GM18517 (cell line): ENCODE measurements around the gene PLXND1.
"Not testable (repeated sequence)": the region's sequence is repeated elsewhere in the genome, so short reads cannot be mapped to it uniquely, and the experiment has no call there.

ENCODE experiments used
- ATAC-seq: cut with Tn5 transposase; IDR thresholded peaks from one replicate; pipeline ENCODE4 v1.9.1; 2021; ENCODE audit warnings: mild to moderate bottlenecking, moderate library complexity; ENCODE audit not compliant: unreplicated experiment

Gene PLXND1

GRCh38 chr3:129552287-129553050 lies 54.0 kb downstream of the PLXND1 start:
- no peak for ATAC-seq

- no peak for ATAC-seq
These were observed 56.7 kb downstream of the PLXND1 start for GRCh38 chr3:129549805-129550204.

- ATAC-seq, result no peak
These were observed 57.3 kb downstream of the PLXND1 start for GRCh38 chr3:129549006-129549800.

GRCh38 chr3:129548104-129548965 lies 58.1 kb downstream of the PLXND1 start:
- ATAC-seq, result no peak

GRCh38 chr3:129547241-129547640 lies 59.2 kb downstream of the PLXND1 start:
- ATAC-seq, result no peak

- ATAC-seq, result not testable (repeated sequence)
These were observed 60.5 kb downstream of the PLXND1 start for GRCh38 chr3:129545951-129546350.

- ATAC-seq, result no peak
These were observed 62.5 kb downstream of the PLXND1 start for GRCh38 chr3:129543999-129544398.

GRCh38 chr3:129543156-129543790 lies 63.2 kb downstream of the PLXND1 start, which contains the start of gene H1-8:
H1-8 (plus strand) TSS chr3:129543175; CDS start chr3:129543219, 44 bp downstream.
- no peak for ATAC-seq

- no peak for ATAC-seq
These were observed 63.7 kb downstream of the PLXND1 start for GRCh38 chr3:129542747-129543146.

GRCh38 chr3:129540776-129541516 lies 65.5 kb downstream of the PLXND1 start:
- no peak for ATAC-seq

GRCh38 chr3:129539206-129539605 lies 67.3 kb downstream of the PLXND1 start:
- ATAC-seq, result no peak

- no peak for ATAC-seq
These were observed 69.7 kb downstream of the PLXND1 start for GRCh38 chr3:129536804-129537203.

GRCh38 chr3:129536374-129536667 lies 70.2 kb downstream of the PLXND1 start:
- ATAC-seq, result no peak

- ATAC-seq, result no peak
These were observed 71.4 kb downstream of the PLXND1 start for GRCh38 chr3:129535075-129535474.

GRCh38 chr3:129534428-129535027 lies 71.9 kb downstream of the PLXND1 start:
- no peak for ATAC-seq

GRCh38 chr3:129533406-129533805 lies 73.1 kb downstream of the PLXND1 start:
- no peak for ATAC-seq

- ATAC-seq, result no peak
These were observed 74.2 kb downstream of the PLXND1 start for GRCh38 chr3:129532261-129532660.

- no peak for ATAC-seq
These were observed 74.8 kb downstream of the PLXND1 start for GRCh38 chr3:129531699-129532098.

GRCh38 chr3:129530821-129531220 lies 75.7 kb downstream of the PLXND1 start:
- no peak for ATAC-seq
